Esophagus muscularis mucosa (tissue), 3 donors: ENCODE results near the gene SLC7A7.

Experiments used
- CTCF ChIP-seq, 3 experiments: fragments of 200-600 bp in 2 of 3; fragments of 450-650 bp in 1 of 3; sonication (generic) in 2 of 3; IDR thresholded peaks; one replicate each; pipeline ENCODE4 v1.5.1; 2017 to 2019; ENCODE audit warnings: antibody characterized with exemption in 3 of 3, mild to moderate bottlenecking in 2 of 3, moderate library complexity in 1 of 3
- POLR2A ChIP-seq: fragments of 450-650 bp; IDR thresholded peaks from one replicate; pipeline ENCODE4 v1.6.1; 2017; ENCODE audit warnings: antibody characterized with exemption, moderate library complexity, mild to moderate bottlenecking, low read depth

DNA sequence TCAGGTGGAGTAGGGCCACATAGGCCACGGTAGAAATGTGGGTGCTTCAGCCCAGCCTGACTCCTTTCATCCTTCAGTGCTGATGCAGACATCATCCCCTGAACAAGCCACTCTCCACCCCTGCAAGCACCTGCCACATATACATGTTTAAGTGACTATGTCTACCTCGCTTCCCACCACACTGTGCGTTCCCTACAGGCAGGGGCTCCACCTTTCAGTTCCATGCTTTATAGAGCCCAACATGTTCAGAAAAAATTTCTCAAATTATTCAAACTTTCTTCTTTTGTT, 11.6 kb downstream of the SLC7A7 start:
- no peak for TF ChIP-seq CTCF (IDR thresholded peaks at IDR 0.05)
- TF ChIP-seq POLR2A, result no peak
